Natural killer cell treated with Interleukin-12 subunit alpha and Interleukin-12 subunit beta and Interleukin-15 and Interleukin-18, amount 100 ng/mL, for 72 hours (primary cell): Measurements from ENCODE around the gene ACOT11. TPM values are rescaled to one million over a fixed set of nuclear protein-coding genes. Genes with fewer than 3 reads are reported as not detected.
"Not testable (repeated sequence)": the region's sequence is repeated elsewhere in the genome, so short reads cannot be mapped to it uniquely, and the experiment has no call there.

ENCODE experiments used
- ATAC-seq, 2 donors: fragments of 150-1000 bp; cut with Tn5 transposase in 1 of 2; sonication (Bioruptor Pico), chemical (Tn5 transposase) in 1 of 2; 2 replicates each; pipeline ENCODE4 v1.10.0; 2021
- DNase-seq: peaks from one replicate; pipeline ENCODE4 v3.0.0; 2022; ENCODE audit warnings: low spot score
- H3K27ac Mint-ChIP-seq, 2 donors: 1 replicate in 1 of 2; 2 replicates in 1 of 2; pipeline ENCODE4 v1.8.0; 2022; ENCODE audit warnings: mixed read lengths in 2 of 2, mild to moderate bottlenecking in 1 of 2, moderate library complexity in 1 of 2
- H3K27me3 Mint-ChIP-seq, 2 donors: 1 replicate in 1 of 2; 2 replicates in 1 of 2; pipeline ENCODE4 v1.8.0; 2022; ENCODE audit warnings: mixed read lengths in 2 of 2
- H3K36me3 Mint-ChIP-seq: one replicate; pipeline ENCODE4 v1.8.0; 2022; ENCODE audit warnings: mixed read lengths
- H3K4me1 Mint-ChIP-seq, 2 donors: 1 replicate in 1 of 2; 2 replicates in 1 of 2; pipeline ENCODE4 v1.8.0; 2022; ENCODE audit warnings: low read depth in 2 of 2, mixed read lengths in 2 of 2, mild to moderate bottlenecking in 1 of 2
- H3K4me3 Mint-ChIP-seq: one replicate; pipeline ENCODE4 v1.8.0; 2022; ENCODE audit warnings: mixed read lengths
- H3K9me3 Mint-ChIP-seq: 2 replicates; pipeline ENCODE4 v1.8.0; 2022; ENCODE audit warnings: mixed read lengths
- total RNA-seq, 2 donors: library from RNA; stranded (reverse); gene quantifications; one replicate each; pipeline ENCODE4 v1.2.3, GENCODE V29; 2022

ACOT11 gene
- total RNA-seq, 2 donors from 2014 or later: 0.33 to 0.52 TPM

DNA sequence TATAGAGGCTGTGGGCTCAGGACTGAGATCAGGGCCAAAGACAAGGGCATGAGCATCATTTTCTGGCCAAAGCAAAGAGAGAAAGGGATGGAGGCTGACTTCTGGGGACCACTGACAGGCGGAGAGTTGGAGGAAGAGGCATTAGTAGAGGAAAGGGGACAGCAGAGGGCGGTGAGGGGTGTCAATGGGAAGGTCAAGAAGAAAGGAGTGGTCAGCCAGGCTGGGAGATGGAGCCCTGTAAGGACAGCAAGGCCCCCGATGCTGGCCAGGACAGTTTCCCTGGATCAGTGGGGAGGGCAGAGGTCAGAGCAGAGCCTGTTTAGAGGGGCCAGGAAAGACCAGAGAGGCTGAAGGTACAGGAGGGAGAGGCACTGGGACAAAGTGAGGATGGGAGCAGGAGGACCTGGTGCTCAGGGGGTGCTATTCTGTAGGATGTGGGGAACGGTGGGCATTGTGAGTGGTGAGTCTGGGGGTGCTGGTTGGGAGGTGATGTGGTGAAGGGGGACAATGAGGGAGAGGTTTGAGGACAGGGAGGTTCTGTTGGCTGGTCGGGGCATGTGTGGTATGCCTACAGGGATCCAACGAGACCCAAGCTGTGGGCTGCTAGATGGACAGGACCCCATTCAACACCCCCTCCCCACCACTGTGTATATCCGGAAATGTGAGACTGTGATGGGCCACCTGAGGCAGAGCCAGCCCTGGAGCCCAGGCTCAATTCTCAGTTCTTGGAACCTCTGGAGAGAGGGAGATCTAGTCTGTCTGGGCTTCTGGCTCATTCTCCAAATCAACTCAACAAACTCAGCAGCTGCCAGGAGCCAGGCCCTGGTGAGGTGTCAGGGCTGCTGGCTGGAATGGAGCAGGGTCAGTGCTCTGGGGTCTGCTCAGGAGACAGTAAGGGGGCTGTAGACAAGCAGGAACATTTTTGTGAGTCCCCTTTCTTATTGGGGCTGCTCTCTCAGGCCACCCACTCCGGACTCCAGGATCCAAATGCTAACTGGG, 76.7 kb downstream of the ACOT11 start:
- DNase-seq (no peak), ATAC-seq (peak in 1 of 2 donors; percentile 50)
- Mint-ChIP-seq H3K27ac (no peak overlapping the region), H3K9me3 (no peaks in the 10 kb centered on the region), H3K4me1 (no peaks in the 10 kb centered on the region), H3K27me3 (peaks cover 0 to 5% of the 10 kb centered on the region in 2 donors), H3K4me3 (no peak overlapping the region), H3K36me3 (no peaks in the 10 kb centered on the region)

DNA sequence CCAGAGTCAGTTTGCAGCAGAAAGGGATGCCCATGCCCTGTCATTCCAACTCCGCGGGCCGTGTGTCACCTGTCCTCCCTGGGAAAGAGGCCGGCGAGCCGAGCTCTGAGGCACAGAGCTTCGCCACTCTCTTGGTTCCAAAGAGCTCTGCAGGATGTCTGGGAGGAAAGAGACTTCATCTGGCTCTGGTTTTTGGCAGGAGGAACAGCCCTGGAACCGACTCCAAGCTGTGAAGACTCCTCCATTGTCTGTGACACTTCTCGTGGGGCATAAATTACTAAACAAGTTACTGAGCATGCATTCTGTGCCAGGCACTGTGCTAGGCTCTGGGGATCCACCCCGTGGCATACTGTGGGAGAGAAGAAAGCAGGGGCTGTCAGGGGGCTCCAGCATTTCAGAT, 79.2 kb downstream of the ACOT11 start:
- DNase-seq (no peak), ATAC-seq (no peak)
- Mint-ChIP-seq H3K27me3 (peaks cover 0 to 5% of the 10 kb centered on the region in 2 donors), H3K4me1 (no peaks in the 10 kb centered on the region), H3K36me3 (no peaks in the 10 kb centered on the region), H3K27ac (no peak overlapping the region), H3K4me3 (no peak overlapping the region), H3K9me3 (no peaks in the 10 kb centered on the region)

DNA sequence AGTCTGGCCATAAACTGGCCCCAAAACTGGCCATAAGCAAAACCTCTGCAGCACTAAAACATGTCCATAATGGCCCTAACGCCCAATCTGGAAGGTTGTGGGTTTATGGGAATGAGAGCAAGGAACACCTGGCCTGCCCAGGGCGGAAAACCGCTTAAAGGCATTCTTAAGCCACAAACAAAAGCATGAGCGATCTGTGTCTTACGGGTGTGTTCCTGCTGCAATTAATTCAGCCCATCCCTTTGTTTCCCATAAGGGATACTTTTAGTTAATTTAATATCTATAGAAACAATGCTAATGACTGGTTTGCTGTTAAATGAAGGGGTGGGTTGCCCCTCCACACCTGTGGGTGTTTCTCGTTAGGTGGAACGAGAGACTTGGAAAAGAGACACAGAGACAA, 87.8 kb downstream of the ACOT11 start:
- not testable (repeated sequence) for H3K27ac Mint-ChIP-seq, DNase-seq, ATAC-seq, H3K36me3 Mint-ChIP-seq, H3K4me1 Mint-ChIP-seq, H3K9me3 Mint-ChIP-seq, H3K4me3 Mint-ChIP-seq
- H3K27me3 Mint-ChIP-seq: peaks cover 16 to 20% of the 10 kb centered on the region in 2 donors

DNA sequence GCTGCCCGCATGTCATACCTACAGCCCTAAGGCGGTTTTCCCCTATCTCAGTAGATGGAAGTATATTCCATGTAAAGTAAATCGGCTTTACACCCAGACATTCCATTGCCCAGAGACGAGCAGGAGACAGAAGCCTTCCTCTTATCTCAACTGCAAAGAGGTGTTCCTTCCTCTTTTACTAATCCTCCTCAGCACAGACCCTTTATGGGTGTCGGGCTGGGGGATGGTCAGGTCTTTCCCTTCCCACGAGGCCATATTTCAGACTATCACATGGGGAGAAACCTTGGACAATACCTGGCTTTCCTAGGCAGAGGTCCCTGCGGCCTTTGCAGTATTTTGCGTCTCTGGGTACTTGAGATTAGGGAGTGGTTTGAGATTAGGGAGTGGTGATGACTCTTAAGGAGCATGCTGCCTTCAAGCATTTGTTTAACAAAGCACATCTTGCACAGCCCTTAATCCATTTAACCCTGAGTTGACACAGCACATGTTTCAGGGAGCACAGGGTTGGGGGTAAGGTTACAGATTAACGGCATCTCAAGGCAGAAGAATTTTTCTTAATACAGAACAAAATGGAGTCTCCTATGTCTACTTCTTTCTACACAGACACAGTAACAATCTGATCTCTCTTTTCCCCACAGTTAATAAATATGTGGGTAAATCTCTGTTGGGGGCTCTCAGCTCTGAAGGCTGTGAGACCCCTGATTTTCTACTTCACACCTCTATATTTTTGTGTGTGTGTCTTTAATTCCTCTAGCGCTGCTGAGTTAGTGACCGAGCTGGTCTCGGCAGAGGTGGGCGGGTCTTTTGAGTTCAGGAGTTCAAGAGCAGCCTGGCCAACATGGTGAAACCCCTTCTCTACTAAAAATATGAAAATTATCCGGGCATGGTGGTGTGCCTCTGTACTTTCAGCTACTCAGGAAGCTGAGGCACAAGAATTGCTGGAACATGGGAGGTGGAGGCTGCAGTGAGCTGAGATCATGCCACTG, 88.7 kb downstream of the ACOT11 start:
- H3K9me3 Mint-ChIP-seq, DNase-seq, H3K27ac Mint-ChIP-seq, ATAC-seq, H3K36me3 Mint-ChIP-seq, H3K4me3 Mint-ChIP-seq, H3K4me1 Mint-ChIP-seq: not testable (repeated sequence)
- H3K27me3 Mint-ChIP-seq: peaks cover 15 to 20% of the 10 kb centered on the region in 2 donors

DNA sequence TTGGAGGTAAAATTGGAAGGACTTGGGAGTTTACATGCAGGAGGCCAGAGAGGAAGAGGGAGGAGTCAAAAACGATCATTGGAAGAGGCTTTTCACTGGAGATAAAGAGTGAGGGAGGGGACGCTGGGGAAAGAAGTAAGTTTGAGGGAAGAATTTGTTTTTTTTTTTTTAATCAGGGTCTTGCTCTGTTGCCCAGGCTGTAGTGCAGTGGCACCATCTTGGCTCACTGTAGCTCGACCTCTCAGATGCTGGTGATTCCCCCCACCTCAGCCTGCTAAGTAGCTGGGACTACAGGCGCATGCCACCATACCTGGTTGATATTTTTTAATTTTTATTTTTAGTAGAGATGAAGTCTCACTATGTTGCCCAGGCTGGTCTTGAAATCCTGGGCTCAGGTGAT, 92.3 kb downstream of the ACOT11 start:
- DNase-seq: no peak
- H3K36me3 Mint-ChIP-seq: peaks cover 7% of the 10 kb centered on the region
- H3K9me3 Mint-ChIP-seq: peaks cover 6% of the 10 kb centered on the region
- no peak overlapping the region for H3K4me3 Mint-ChIP-seq
- no peak overlapping the region for H3K27ac Mint-ChIP-seq
- H3K4me1 Mint-ChIP-seq: no peaks in the 10 kb centered on the region
- ATAC-seq: no peak
- peaks cover 11 to 17% of the 10 kb centered on the region in 2 donors for H3K27me3 Mint-ChIP-seq

DNA sequence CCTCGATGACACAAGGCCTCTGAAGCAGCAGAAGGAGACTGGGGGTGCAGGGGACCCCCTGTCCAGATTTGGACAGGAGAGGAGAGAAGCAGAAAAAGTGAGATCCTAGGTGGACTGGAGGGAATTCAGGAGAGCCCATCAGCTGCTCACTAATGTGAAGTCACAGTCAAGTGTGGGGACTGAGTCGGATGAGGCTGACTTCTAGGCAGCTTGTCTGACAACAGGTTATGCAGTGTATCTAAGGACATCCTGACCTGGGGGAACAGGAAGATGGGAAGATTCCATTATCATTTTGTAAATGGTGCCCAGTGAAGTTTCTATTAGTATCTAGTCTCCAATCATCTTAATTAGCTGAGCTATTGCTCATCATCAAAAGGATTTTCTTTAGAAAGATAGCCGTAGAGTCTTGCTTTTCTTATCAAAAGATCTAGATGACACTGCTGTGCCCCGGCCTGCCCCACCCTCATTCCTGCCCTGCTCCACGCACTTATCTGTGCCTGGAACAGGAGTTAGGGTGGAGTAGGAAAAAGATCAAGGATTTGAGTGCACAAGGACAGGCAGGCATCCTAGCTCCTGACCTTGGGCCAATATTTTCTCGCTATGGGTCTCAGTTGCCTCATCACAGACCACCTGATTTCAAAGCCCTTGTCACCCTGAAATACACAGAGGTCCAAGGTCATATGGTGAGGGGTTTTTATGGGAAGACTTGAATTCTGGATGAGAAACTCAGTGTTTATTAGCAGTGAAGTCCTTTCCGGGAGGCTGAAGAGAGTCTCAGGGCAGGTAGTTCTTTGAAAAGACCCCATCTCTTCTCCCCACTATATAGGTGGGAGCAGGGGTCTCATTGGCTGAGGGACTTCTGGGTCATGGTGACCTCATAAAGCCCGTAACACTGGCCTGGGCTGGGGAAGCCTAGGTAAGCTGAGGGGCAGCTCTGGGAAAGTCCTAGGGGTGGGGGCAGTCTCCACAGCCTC, 93.1 kb downstream of the ACOT11 start, which contains the start of gene MROH7:
MROH7 (plus strand) TSS at position 924 of the 974 bp plus-strand sequence. CDS start 11,141 bp downstream, outside the sequence.
- peaks cover 7% of the 10 kb centered on the region for H3K36me3 Mint-ChIP-seq
- no peak within 1 kb of the TSS for H3K27ac Mint-ChIP-seq
- DNase-seq: no peak
- peaks cover 6% of the 10 kb centered on the region for H3K9me3 Mint-ChIP-seq
- H3K27me3 Mint-ChIP-seq: peaks cover 11 to 15% of the 10 kb centered on the region in 2 donors
- peak in 1 of 2 donors; percentile 40 for ATAC-seq
- no peaks in the 10 kb centered on the region for H3K4me1 Mint-ChIP-seq
- H3K4me3 Mint-ChIP-seq: no peak within 1 kb of the TSS

DNA sequence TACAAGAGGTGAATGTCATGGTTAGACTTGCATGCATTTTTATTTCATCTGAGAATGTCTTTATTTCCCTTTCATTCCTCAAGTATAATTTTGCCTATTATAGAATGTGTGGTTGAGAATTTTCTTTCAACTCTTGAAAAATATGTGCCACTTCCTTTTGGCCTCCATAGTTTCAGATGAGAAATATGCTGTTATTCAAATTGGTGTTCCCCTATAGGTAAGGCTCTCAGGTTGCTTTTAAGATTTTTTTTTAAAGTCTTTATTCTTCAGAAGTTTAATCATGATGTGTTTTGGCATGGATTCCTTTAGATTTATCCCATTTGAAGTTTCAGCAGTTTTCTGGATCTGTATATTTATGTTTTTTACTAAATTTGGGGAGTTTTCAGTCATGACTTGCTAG, 95.7 kb downstream of the ACOT11 start:
- Mint-ChIP-seq H3K4me3 (no peak overlapping the region), H3K36me3 (peaks cover 7% of the 10 kb centered on the region), H3K9me3 (peaks cover 6% of the 10 kb centered on the region), H3K27ac (no peak overlapping the region), H3K27me3 (peaks cover 13 to 16% of the 10 kb centered on the region in 2 donors), H3K4me1 (no peaks in the 10 kb centered on the region)
- ATAC-seq (no peak), DNase-seq (no peak)

DNA sequence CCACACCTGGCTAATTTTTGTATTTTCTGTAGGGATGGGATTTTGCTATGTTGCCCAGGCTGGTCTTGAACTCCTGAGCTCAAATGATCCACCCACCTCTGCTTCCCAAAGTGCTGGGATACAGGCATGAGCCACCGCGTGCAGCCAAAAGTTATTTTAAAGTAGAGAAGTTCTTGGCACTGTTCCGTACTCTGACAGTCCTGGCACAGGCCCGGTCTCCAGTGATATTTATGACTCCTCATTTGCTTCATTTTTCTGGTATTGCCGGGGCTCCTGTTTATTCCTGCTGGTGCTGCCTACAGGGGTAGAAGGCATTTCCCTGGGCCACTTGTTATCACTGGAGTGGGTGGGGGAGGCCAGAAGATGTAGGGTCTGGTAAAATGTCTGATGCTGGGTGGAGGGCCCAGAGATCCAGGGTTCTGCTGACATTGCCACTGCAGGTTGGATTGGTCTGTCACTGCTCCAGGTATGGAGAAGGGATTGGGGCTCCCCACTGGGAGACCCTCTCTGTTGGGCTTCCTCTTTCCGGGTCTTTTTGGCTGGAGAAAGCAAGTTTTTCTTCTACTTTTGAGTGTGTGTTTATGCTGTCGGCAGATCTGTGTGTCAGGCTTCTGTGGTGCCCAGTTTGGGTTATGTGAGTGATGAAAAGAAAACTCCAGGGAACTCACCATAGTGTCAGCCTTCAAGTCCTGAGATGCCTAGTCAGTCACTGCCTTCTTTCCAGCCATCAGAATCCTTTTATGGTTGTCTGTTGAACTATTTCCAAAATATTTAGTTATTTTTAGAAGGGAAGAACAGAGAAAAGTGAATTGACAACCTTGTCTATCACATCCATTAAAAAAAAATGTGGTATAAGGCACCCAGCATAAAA, 98.0 kb downstream of the ACOT11 start:
- ATAC-seq (no peak), DNase-seq (no peak)
- no peak overlapping the region for H3K4me3 Mint-ChIP-seq
- H3K27me3 Mint-ChIP-seq: peaks cover 15 to 17% of the 10 kb centered on the region in 2 donors
- no peaks in the 10 kb centered on the region for H3K4me1 Mint-ChIP-seq
- no peak overlapping the region for H3K27ac Mint-ChIP-seq
- H3K9me3 Mint-ChIP-seq: peaks cover 6% of the 10 kb centered on the region
- H3K36me3 Mint-ChIP-seq: peaks cover 7% of the 10 kb centered on the region

DNA sequence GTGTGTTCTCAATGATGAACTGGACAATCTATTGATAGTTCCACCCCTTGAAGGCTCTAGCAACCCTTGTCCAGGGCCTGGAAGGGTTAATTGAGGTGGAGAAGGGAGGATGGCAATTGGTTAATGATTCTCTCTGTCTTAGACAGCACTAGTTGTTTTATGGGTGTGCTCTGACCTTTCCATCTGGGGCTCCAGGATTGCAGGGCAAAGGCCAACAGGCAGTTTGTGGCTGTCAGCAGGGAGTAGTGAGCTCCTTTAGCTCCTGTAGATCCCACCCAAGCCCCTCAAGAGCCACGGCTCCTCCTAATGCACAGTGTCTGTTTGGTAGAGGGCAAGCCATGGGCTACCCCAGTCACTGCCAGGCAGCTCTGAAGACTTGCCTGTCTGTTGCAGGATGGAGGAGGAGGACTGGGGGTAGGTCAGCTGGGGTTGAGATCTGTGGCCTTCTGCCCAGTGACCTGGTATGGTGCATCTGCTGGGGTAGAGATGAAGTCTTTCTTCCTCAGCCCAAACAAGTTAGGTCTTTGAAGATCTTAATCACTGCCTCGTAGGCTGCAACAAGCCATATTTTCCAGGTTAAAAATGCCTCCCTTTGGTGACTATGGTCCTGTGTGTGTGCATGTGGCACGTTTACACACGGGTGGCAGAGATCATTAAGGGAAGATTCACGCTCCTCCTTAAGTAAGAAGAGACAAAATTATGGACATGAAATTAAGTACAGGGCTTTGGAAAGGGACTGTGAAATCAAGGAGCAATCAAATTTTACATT, 101.3 kb downstream of the ACOT11 start:
- Mint-ChIP-seq H3K4me3 (no peak overlapping the region), H3K27me3 (peaks cover 14 to 21% of the 10 kb centered on the region in 2 donors), H3K27ac (no peak overlapping the region), H3K4me1 (no peaks in the 10 kb centered on the region), H3K36me3 (no peaks in the 10 kb centered on the region), H3K9me3 (no peaks in the 10 kb centered on the region)
- DNase-seq: no peak
- ATAC-seq: peak; percentile 16 to 37

DNA sequence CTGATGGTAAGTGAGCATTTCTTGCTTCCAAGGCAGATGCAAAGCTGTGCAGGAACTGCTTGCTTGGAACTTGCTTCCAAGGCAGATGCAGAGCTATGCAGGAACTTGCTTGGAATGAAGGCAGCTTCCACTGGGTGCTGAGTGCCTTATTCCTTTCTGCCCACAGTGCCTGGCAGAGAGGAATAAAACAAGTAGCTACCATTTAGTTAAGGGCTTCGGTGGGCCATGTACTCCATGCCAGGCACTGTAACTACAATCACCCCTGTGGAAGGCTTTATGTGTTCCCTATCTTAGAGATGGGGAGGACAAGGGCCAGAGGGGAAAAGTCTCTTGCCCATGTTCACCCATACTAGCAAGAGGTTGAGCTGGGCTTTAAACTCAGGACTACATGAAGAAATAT, 101.9 kb downstream of the ACOT11 start:
- no peak for ATAC-seq
- Mint-ChIP-seq H3K27ac (no peak overlapping the region), H3K27me3 (peaks cover 14 to 21% of the 10 kb centered on the region in 2 donors), H3K4me3 (no peak overlapping the region), H3K9me3 (no peaks in the 10 kb centered on the region), H3K4me1 (no peaks in the 10 kb centered on the region), H3K36me3 (no peaks in the 10 kb centered on the region)
- DNase-seq: no peak

DNA sequence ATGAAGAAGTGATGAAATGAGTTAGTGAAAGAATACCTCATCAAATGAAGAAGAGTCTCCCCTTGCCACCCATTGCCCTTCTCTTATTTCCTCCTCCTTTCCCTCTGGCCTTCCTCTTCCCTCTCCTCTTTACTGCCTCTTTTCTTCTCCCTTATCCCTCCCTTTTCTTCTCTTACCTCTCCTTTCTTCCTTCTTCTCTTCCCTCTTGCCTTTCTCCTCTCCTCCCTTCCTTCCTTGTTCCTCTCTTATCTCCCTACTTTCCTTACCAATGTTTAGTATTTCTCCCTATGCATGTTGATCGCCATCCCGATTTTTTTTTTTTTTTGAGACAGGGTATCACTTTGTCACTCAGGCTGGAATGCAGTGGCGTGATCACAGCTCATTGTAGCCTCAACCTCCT, 102.4 kb downstream of the ACOT11 start:
- ATAC-seq (no peak), DNase-seq (no peak)
- Mint-ChIP-seq H3K27me3 (peaks cover 14 to 21% of the 10 kb centered on the region in 2 donors), H3K4me1 (no peaks in the 10 kb centered on the region), H3K9me3 (no peaks in the 10 kb centered on the region), H3K4me3 (no peak overlapping the region), H3K27ac (no peak overlapping the region), H3K36me3 (no peaks in the 10 kb centered on the region)
